A549 (cell line): ENCODE results near the gene FOSL1. TPM values are rescaled to one million over a fixed set of nuclear protein-coding genes. Genes with fewer than 3 reads are reported as not detected.

Source experiments
- ATAC-seq, 2 experiments: fragments of 200-7000 bp in 1 of 2; fragments of >200 bp in 1 of 2; cut with Nextera tagmentation in 1 of 2; cut with Tn5 transposase in 1 of 2; 3 replicates each; pipeline versions ENCODE4 v1.8.0 to v1.9.1; 2018 to 2020; ENCODE audit warnings: mild to moderate bottlenecking in 1 of 2, moderate library complexity in 1 of 2
- CTCF ChIA-PET: fragments of 300-600 bp; sonication (Branson Sonifier 250); formaldehyde crosslinking; extraction: SDS; loops from one replicate; lab custom pipeline; 2021; ENCODE audit warnings: antibody characterized with exemption, inconsistent platforms; lab: Yijun Ruan, JAX
- POLR2A ChIA-PET: fragments of 350-600 bp; formaldehyde crosslinking; extraction: SDS; loops from one replicate; lab custom pipeline; 2021; ENCODE audit warnings: antibody characterized with exemption, inconsistent platforms; lab: Yijun Ruan, JAX
- DNase-seq, 2 experiments: peaks; one replicate each; pipeline versions ENCODE4 v3.0.0 to v3.0.0-alpha.2; 2011 to 2016; ENCODE audit warnings: low read depth in 1 of 2, low spot score in 1 of 2
- FAIRE-seq: peaks from 2 replicates; lab custom pipeline; 2011; peaks lifted over from hg19 to GRCh38; lab: Jason Lieb, UNC
- H3K27ac ChIP-seq, 2 experiments: fragments of >200 bp; sonication (Bioruptor Twin); formaldehyde crosslinking; 3 replicates each; pipeline ENCODE4 v1.5.1; 2016 to 2017
- H3K4me1 ChIP-seq: fragments of >200 bp; sonication (Bioruptor Twin); formaldehyde crosslinking; 3 replicates; pipeline ENCODE4 v1.6.1; 2016
- H3K4me2 ChIP-seq: fragments of >200 bp; sonication (Bioruptor Twin); formaldehyde crosslinking; 3 replicates; pipeline ENCODE4 v1.6.1; 2016
- H3K4me3 ChIP-seq: fragments of >200 bp; sonication (Bioruptor Twin); formaldehyde crosslinking; 3 replicates; pipeline ENCODE4 v1.5.1; 2016
- H3K9me3 ChIP-seq: fragments of >200 bp; sonication (Bioruptor Twin); formaldehyde crosslinking; 3 replicates; pipeline ENCODE4 v1.6.1; 2016
- CBX2 ChIP-seq: fragments of 200-600 bp; sonication (generic); IDR thresholded peaks from 2 replicates; pipeline ENCODE4 v1.6.1; 2016; ENCODE audit warnings: low read depth, mild to moderate bottlenecking, borderline replicate concordance
- CTCF ChIP-seq: fragments of >200 bp; sonication (Bioruptor Twin); formaldehyde crosslinking; IDR thresholded peaks from 3 replicates; pipeline ENCODE4 v1.5.1; 2016
- E2F6 ChIP-seq: IDR thresholded peaks from 2 replicates; pipeline ENCODE4 v1.6.1; 2012; ENCODE audit warnings: low read depth, borderline replicate concordance
- EHMT2 ChIP-seq: fragments of 200-600 bp; sonication (generic); IDR thresholded peaks from 2 replicates; pipeline ENCODE4 v1.6.1; 2016; ENCODE audit warnings: antibody characterized with exemption, low read depth, mild to moderate bottlenecking, moderate library complexity
- ESRRA ChIP-seq: fragments of 150-350 bp; IDR thresholded peaks from 2 replicates; pipeline ENCODE4 v1.6.1; 2014; ENCODE audit warnings: mild to moderate bottlenecking, low read length, borderline replicate concordance
- FOXS1 ChIP-seq: fragments of 250-450 bp; sonication (Bioruptor Pico); IDR thresholded peaks from 2 replicates; pipeline ENCODE4 v1.5.0; 2020; ENCODE audit warnings: mild to moderate bottlenecking, moderate library complexity
- HOXB13 ChIP-seq: fragments of 250-450 bp; sonication (Bioruptor Pico); IDR thresholded peaks from 2 replicates; pipeline ENCODE4 v1.5.0; 2020; ENCODE audit warnings: low read depth, mild to moderate bottlenecking, moderate library complexity
- JUN ChIP-seq, 2 experiments: fragments of >200 bp; sonication (Bioruptor Twin); formaldehyde crosslinking; IDR thresholded peaks; 2 replicates in 1 of 2; 3 replicates in 1 of 2; pipeline ENCODE4 v1.6.1; 2016 to 2017
- JUNB ChIP-seq: fragments of >200 bp; sonication (Bioruptor Twin); formaldehyde crosslinking; IDR thresholded peaks from 2 replicates; pipeline ENCODE4 v1.6.1; 2016
- MAX ChIP-seq: IDR thresholded peaks from 2 replicates; pipeline ENCODE4 v1.6.1; 2012
- MYC ChIP-seq: IDR thresholded peaks from 2 replicates; pipeline ENCODE4 v1.6.1; 2012; ENCODE audit warnings: mild to moderate bottlenecking, inconsistent platforms, low read length, improper control_type of control experiment, borderline replicate concordance
- NFE2L2 ChIP-seq: fragments of 150-350 bp; conservative IDR thresholded peaks from 2 replicates; pipeline ENCODE4 v1.6.1; 2014; ENCODE audit warnings: low read length
- PBX3 ChIP-seq: IDR thresholded peaks from 2 replicates; pipeline ENCODE4 v1.6.1; 2012
- POLR2A ChIP-seq: IDR thresholded peaks from 2 replicates; pipeline ENCODE4 v1.6.1; 2012; ENCODE audit warnings: mild to moderate bottlenecking, low read length
- RFX5 ChIP-seq: fragments of 450-650 bp; IDR thresholded peaks from 2 replicates; pipeline ENCODE4 v1.7.1; 2014; ENCODE audit warnings: antibody characterized with exemption, mild to moderate bottlenecking, moderate library complexity
- TFCP2L1 ChIP-seq: fragments of 250-450 bp; sonication (Bioruptor Pico); IDR thresholded peaks from 2 replicates; pipeline ENCODE4 v1.5.0; 2021; ENCODE audit warnings: mild to moderate bottlenecking
- ZFP36 ChIP-seq: fragments of 450-650 bp; IDR thresholded peaks from 2 replicates; pipeline ENCODE4 v1.6.1; 2014; ENCODE audit warnings: borderline replicate concordance; ENCODE audit not compliant: partially characterized antibody
- ZNF302 ChIP-seq: fragments of 250-450 bp; sonication (Bioruptor Pico); IDR thresholded peaks from 2 replicates; pipeline ENCODE4 v1.9.0; 2021; ENCODE audit warnings: inconsistent platforms, mild to moderate bottlenecking, moderate library complexity
- WGBS: methylation state at CpG from one replicate; pipeline ENCODE4 v1.1.6; 2017; ENCODE audit errors: missing lambda C conversion rate; 5-methylcytosine and 5-hydroxymethylcytosine counted together
- polyA plus RNA-seq, 4 experiments: library from polyadenylated mRNA; depleted of rRNA in 3 of 4; stranded (reverse); fragments of >200 nt; fragmentation: RNase III in 1 of 4; extraction: RNeasy Plus Mini Kit Qiagen cat#74134 plus additional on column Dnase treatment in 1 of 4; gene quantifications; 2 replicates in 3 of 4; 3 replicates in 1 of 4; pipeline ENCODE4 v1.2.3, GENCODE V29; 2011 to 2017
- TF ChIP-seq, protein P1 (sequence below): fragments of >200 bp; sonication (Bioruptor Twin); formaldehyde crosslinking; IDR thresholded peaks from 3 replicates; pipeline ENCODE4 v1.6.1; 2016

FOSL1 gene
- polyA plus RNA-seq, 2 of the 4 experiments (the other 2 are of a cell fraction), result 6.7 to 24.1 TPM

DNA sequence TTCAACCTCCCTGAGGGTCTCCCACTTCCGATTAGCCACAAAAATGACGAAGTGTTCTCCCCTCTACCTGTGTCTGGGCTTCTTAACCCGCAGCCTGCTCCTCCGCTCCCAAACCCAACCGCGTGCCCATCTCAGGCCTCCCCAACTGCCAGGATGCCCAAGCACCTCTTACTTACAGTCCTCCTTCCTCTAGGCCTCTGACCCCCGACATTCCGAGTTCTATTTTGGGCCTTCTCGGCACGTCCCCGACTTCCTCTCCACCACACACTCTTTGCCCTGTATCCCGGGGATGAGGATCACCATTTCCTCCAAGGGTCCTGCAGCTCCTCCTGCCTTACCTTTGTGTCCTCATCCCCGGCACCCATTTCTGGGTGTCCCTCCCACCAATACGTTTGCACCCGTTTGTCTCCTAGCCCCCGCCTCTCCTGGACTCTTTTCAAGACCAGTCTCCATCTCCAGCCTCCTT lies 40.3 kb downstream of the FOSL1 start (continued):
- TF ChIP-seq ZNF302, result no peak
- TF ChIP-seq, protein P1, sequence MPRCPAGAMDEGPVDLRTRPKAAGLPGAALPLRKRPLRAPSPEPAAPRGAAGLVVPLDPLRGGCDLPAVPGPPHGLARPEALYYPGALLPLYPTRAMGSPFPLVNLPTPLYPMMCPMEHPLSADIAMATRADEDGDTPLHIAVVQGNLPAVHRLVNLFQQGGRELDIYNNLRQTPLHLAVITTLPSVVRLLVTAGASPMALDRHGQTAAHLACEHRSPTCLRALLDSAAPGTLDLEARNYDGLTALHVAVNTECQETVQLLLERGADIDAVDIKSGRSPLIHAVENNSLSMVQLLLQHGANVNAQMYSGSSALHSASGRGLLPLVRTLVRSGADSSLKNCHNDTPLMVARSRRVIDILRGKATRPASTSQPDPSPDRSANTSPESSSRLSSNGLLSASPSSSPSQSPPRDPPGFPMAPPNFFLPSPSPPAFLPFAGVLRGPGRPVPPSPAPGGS, result no peak; the same call in 2 of the 3 replicates
- TF ChIP-seq NFE2L2, result no peak
- 0 out of 2 replicates have a peak, but pooled peaks have one; percentile 3 for TF ChIP-seq MYC
- TF ChIP-seq FOXS1 (CRISPR knock-in tag), result no peak
- TF ChIP-seq, all 56 proteins: peak for 9

DNA sequence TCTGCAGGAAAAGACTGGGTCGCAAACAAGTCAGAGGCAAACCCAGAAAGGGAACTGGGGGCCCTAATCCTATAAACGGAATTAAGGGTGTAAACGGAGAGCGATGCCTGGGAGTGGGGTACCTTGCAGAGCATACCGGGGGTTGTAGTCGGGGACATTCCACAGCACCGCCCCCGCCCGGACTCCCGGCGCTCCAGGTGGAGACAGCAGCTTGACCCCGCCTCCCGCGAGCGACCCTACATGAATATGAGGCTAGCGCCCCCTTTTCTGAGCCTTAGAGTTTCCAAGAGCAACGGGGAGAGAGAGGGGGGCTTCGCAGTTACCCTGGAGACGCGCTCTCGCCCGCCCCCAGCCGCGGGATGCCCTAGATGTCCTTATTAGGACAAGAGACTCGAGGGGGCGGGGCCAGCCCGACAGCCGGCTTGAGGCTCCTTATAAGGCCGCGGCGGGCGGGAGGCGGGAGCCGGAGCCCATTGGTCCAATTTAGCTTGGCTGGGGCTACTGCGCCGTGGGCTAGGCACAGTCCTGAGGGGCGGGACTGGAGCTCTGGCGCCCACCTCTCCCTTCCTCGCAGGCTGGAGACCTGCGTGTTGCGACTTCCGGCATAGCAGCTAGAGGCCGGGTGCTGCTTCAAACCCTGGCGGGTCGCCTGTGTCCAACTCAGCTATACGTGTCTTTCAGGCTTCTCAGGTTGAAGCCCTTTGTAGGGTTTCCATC lies 40.9 kb downstream of the FOSL1 start:
- Histone ChIP-seq H3K27ac (peak overlapping the region; percentile 88 to 96), H3K4me3 (peak overlapping the region; percentile 70), H3K4me2 (peak overlapping the region; percentile 87), H3K9me3 (no peaks in the 10 kb centered on the region), H3K4me1 (peaks cover 30% of the 10 kb centered on the region)
- ChIA-PET POLR2A (interaction anchor here (0.5 to 3.4 kb wide), 17 partner anchors 10 to 244 kb away, joined by 3 to 36 read pairs (median 8); partner anchors contain the start of genes AP5B1, CCDC85B, FIBP and KAT5), CTCF (interaction anchor here (0.7 to 7.6 kb wide), 43 partner anchors 8 to 420 kb away, joined by 3 to 195 read pairs (median 4); partner anchors contain the start of genes AP5B1, CCDC85B, CTSW and EFEMP2)
- no peak for FAIRE-seq
- under 1% methylated on average over 40 of the region's 46 CpGs for WGBS
- ATAC-seq, result peak; percentile 57 to 82
- no peak for TF ChIP-seq TFCP2L1
- TF ChIP-seq MAX, result peak; percentile 65; the same call in 1 of the 2 replicates
- TF ChIP-seq POLR2A, result peak; percentile 71
- TF ChIP-seq ESRRA, result no peak
- peak; percentile 2 for TF ChIP-seq ZFP36
- TF ChIP-seq, protein P1, result peak; percentile 81; the same call in 2 of the 3 replicates
- peak in 1 of 2 experiments; percentile 45; a peak in 1 of 5 replicates for TF ChIP-seq JUN (IDR thresholded peaks at IDR 0.05)
- 0 out of 2 replicates have a peak, but pooled peaks have one; percentile 13 for TF ChIP-seq MYC
- 0 out of 2 replicates have a peak, but pooled peaks have one; percentile 32 for TF ChIP-seq RFX5
- TF ChIP-seq E2F6, result 0 out of 2 replicates have a peak, but pooled peaks have one; percentile 38
- DNase-seq, result peak; percentile 97 to 99

DNA sequence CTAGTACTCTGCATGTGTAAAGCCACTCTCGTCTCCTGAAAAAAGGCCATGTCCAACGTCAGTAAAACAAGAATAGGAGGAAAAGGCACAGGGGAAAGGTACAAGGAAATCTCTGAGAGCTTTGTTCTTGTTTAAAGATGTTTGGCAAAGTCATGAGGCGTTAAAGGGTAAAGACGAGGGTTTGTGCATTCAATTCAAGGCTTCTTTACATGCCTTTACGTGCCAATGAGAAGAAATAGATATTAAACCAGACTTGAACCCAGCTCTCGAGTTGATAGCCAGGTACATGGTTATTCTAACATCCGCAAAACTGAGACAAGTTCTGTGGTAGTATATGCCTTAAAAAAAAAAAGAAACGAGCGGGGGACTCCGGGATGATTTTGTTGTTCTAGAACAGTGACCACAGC lies 41.5 kb downstream of the FOSL1 start:
- no peak for DNase-seq
- no peak for ATAC-seq
- TF ChIP-seq JUNB (no peak), HOXB13 (CRISPR knock-in tag) (no peak), EHMT2 (no peak), CBX2 (no peak), ZFP36 (no peak), PBX3 (no peak), CTCF (no peak)
- TF ChIP-seq, all 56 proteins: peak for 0
- Histone ChIP-seq H3K4me2 (peak overlapping the region; percentile 87), H3K4me1 (peaks cover 33% of the 10 kb centered on the region), H3K4me3 (peak overlapping the region; percentile 70), H3K27ac (peak overlapping the region; percentile 88 to 96), H3K9me3 (no peaks in the 10 kb centered on the region)
- 2% methylated on average over 10 of the region's 10 CpGs for WGBS
- FAIRE-seq, result no peak
- POLR2A ChIA-PET, result interaction anchor here (0.5 to 3.4 kb wide), 21 partner anchors 8 to 362 kb away, joined by 3 to 36 read pairs (median 5); partner anchors contain the start of genes AP5B1, CCDC85B, EFEMP2 and FIBP
- CTCF ChIA-PET, result interaction anchor here (0.7 to 7.6 kb wide), 15 partner anchors 11 to 147 kb away, joined by 3 to 195 read pairs (median 9); partner anchors contain the start of genes AP5B1, CCDC85B, CTSW and EFEMP2
